Body of pancreas (tissue), 4 donors: ENCODE measurements around the gene TSPAN18. TPM values are rescaled to one million over a fixed set of nuclear protein-coding genes. Genes with fewer than 3 reads are reported as not detected.

Experiments used
- ATAC-seq: fragments of 150-250 bp; one replicate; pipeline ENCODE4 v1.9.1; 2016
- DNase-seq, 4 donors: peaks; one replicate each; pipeline ENCODE4 v3.0.0-alpha.2; 2019
- H3K27ac ChIP-seq, 4 donors: fragments of 200-600 bp; sonication (generic); 1 replicate in 3 of 4; 2 replicates in 1 of 4; pipeline versions ENCODE4 v1.5.1 to v1.6.1; 2016 to 2019; ENCODE audit warnings: mild to moderate bottlenecking in 1 of 4, mixed read lengths in 1 of 4, moderate library complexity in 1 of 4
- H3K27me3 ChIP-seq, 2 donors: fragments of 200-600 bp; sonication (generic); one replicate each; pipeline ENCODE4 v1.6.0; 2016; ENCODE audit warnings: mild to moderate bottlenecking in 1 of 2
- H3K36me3 ChIP-seq, 2 donors: fragments of 200-600 bp; sonication (generic); replicated peaks in 1 of 2; 2 replicates each; pipeline ENCODE4 v1.5.1; 2016; ENCODE audit warnings: low read depth in 2 of 2; ENCODE audit not compliant: insufficient read depth in 1 of 2
- H3K4me1 ChIP-seq: fragments of 200-600 bp; sonication (generic); one replicate; pipeline ENCODE4 v1.6.0; 2016
- H3K4me3 ChIP-seq, 2 donors: fragments of 200-600 bp; sonication (generic); 1 replicate in 1 of 2; 2 replicates in 1 of 2; pipeline ENCODE4 v1.5.1; 2016 to 2019
- H3K9me3 ChIP-seq, 3 donors: fragments of 200-600 bp; sonication (generic); 1 replicate in 2 of 3; 2 replicates in 1 of 3; pipeline ENCODE4 v1.5.1; 2016
- POLR2A ChIP-seq, 3 donors: fragments of 450-650 bp; IDR thresholded peaks; one replicate each; pipeline ENCODE4 v1.6.1; 2016; ENCODE audit warnings: antibody characterized with exemption in 3 of 3, mild to moderate bottlenecking in 2 of 3
- WGBS, 2 donors: methylation state at CpG; one replicate each; pipeline ENCODE4 v1.1.5; 2017; 5-methylcytosine and 5-hydroxymethylcytosine counted together
- intact Hi-C: fragments of 100-400 bp; cut with DNase I; formaldehyde crosslinking; loops from one replicate; pipeline ENCODE4 v1.15.1; 2023
- total RNA-seq, 2 donors: library from RNA; depleted of rRNA; stranded (reverse); fragments of >200 nt; gene quantifications; one replicate each; pipeline ENCODE4 v1.1.0, GENCODE V29; 2016
- TF ChIP-seq, protein P1 (sequence below), 7 experiments: fragments of 450-650 bp in 4 of 7; fragments of 200-600 bp in 3 of 7; sonication (generic) in 3 of 7; IDR thresholded peaks; one replicate each; pipeline ENCODE4 v1.5.1; 2016 to 2019; ENCODE audit warnings: antibody characterized with exemption in 7 of 7

TSPAN18 gene
- total RNA-seq, 2 donors from 2014 or later, result 2.1 to 3.0 TPM

GRCh38 chr11:44694443-44694842 lies 32.3 kb upstream of the TSPAN18 start:
- WGBS, 2 donors, result 75 to 83% methylated on average over 12 of the region's 12 CpGs
- no peaks in the 10 kb centered on the region for H3K27me3 ChIP-seq
- intact Hi-C loops, result no loop called here
- no peak for ATAC-seq
- no peak for TF ChIP-seq POLR2A (IDR thresholded peaks at IDR 0.05)
- TF ChIP-seq, protein P1, sequence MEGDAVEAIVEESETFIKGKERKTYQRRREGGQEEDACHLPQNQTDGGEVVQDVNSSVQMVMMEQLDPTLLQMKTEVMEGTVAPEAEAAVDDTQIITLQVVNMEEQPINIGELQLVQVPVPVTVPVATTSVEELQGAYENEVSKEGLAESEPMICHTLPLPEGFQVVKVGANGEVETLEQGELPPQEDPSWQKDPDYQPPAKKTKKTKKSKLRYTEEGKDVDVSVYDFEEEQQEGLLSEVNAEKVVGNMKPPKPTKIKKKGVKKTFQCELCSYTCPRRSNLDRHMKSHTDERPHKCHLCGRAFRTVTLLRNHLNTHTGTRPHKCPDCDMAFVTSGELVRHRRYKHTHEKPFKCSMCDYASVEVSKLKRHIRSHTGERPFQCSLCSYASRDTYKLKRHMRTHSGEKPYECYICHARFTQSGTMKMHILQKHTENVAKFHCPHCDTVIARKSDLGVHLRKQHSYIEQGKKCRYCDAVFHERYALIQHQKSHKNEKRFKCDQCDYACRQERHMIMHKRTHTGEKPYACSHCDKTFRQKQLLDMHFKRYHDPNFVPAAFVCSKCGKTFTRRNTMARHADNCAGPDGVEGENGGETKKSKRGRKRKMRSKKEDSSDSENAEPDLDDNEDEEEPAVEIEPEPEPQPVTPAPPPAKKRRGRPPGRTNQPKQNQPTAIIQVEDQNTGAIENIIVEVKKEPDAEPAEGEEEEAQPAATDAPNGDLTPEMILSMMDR (IDR thresholded peaks at IDR 0.05), result no peak
- no peak overlapping the region for H3K4me3 ChIP-seq
- H3K9me3 ChIP-seq, result no peaks in the 10 kb centered on the region
- H3K4me1 ChIP-seq, result no peaks in the 10 kb centered on the region
- H3K36me3 ChIP-seq, result no peaks in the 10 kb centered on the region
- H3K27ac ChIP-seq, result no peak overlapping the region
- DNase-seq, result no peak

DNA sequence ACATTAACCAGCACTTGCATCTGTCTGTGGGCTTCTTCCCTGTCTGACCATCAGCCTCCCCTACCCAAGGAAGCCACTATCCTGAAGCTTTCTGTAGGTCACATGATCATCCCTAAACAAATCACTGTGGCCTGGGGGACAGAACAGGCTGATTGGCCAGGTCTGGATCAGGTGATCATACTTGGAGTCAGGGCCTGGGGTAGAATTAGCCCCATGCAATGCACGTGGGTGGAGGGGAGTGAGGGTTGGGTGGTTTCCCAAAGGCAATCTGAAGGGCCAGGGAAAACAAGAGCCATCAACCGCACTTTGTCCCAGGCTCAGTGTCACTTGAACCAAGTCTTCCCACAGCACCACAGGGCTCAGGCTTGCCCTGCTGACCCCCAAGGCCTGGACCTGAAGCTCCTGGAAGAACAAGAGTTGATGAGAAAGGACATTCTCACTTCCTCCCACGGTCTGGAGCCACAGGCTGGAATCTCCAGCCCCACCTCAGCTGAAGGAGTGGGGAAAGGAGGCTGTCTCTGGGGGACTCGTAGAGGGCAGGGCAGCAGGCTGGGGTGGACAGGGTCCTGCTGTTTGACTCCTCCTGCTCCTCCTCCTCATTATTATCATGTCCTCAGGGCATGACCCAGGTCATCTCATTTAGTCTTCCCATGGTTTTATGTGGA lies 31.5 kb upstream of the TSPAN18 start:
- 73 to 75% methylated on average over 4 of the region's 4 CpGs for WGBS, 2 donors
- Histone ChIP-seq H3K9me3 (no peaks in the 10 kb centered on the region), H3K36me3 (no peaks in the 10 kb centered on the region), H3K4me3 (no peak overlapping the region), H3K27ac (no peak overlapping the region), H3K4me1 (no peaks in the 10 kb centered on the region), H3K27me3 (no peaks in the 10 kb centered on the region)
- TF ChIP-seq, protein P1 (IDR thresholded peaks at IDR 0.05), result no peak
- no peak for TF ChIP-seq POLR2A (IDR thresholded peaks at IDR 0.05)
- no peak for DNase-seq
- intact Hi-C loops, result no loop called here
- no peak for ATAC-seq

DNA sequence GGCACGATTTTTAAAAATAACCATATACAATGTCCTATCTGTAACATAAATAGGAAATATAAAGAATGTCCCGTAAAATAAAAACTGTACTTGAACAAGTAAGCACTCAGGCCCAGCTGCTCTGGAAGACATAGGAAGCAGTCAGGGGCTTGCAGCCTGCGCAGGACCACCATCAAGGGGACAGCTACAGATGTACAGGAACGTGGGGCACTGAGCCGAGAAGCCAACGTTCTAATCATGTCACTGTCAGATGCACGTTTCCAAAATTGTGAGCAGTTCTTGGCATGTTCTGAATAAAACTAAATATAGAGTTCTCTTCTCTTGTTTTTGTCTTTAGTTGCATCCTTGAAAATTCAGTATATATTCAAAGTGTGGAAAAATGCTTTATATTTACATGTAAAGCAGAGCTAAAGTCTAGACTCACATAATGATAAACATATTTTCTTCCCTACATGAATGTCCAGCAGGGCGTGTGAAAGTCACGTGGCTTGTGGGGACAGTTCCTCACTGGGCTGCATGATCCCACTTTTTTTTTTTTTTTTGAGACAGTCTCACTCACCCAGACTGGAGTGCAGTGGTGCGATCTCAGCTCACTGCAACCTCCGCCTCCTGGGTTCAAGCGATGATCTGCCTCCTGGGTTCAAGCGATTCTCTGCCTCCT lies 28.4 kb upstream of the TSPAN18 start:
- intact Hi-C loops, result no loop called here
- Histone ChIP-seq H3K36me3 (no peaks in the 10 kb centered on the region), H3K27ac (no peak overlapping the region), H3K27me3 (no peaks in the 10 kb centered on the region), H3K4me1 (no peaks in the 10 kb centered on the region), H3K4me3 (no peak overlapping the region), H3K9me3 (peaks cover 0 to under 1% (median 0%) of the 10 kb centered on the region in 3 donors)
- ATAC-seq, result no peak
- TF ChIP-seq, protein P1 (IDR thresholded peaks at IDR 0.05), result no peak
- TF ChIP-seq POLR2A (IDR thresholded peaks at IDR 0.05), result no peak
- no peak for DNase-seq
- 60 to 71% methylated on average over 13 of the region's 13 CpGs for WGBS, 2 donors

- 53 to 55% methylated on average over 12 of the region's 12 CpGs for WGBS, 2 donors
- TF ChIP-seq POLR2A (IDR thresholded peaks at IDR 0.05), result no peak
- TF ChIP-seq, protein P1 (IDR thresholded peaks at IDR 0.05), result no peak
- ATAC-seq (no peak), DNase-seq (no peak)
- intact Hi-C loops, result no loop called here
- no peak overlapping the region for H3K27ac ChIP-seq
- H3K9me3 ChIP-seq, result peaks cover 0 to 7% (median 0%) of the 10 kb centered on the region in 3 donors
- H3K4me3 ChIP-seq, result no peak overlapping the region
- H3K27me3 ChIP-seq, result no peaks in the 10 kb centered on the region
- no peaks in the 10 kb centered on the region for H3K36me3 ChIP-seq
- no peaks in the 10 kb centered on the region for H3K4me1 ChIP-seq
Measured at GRCh38 chr11:44699497-44700408, 27.0 kb upstream of the TSPAN18 start.
